Mesodermal cell (in vitro differentiated cells): Measurements from ENCODE around the gene SF1.
A peak's percentile ranks its signal among the peaks of the same experiment; 100 is the strongest.

ENCODE experiments used
- H3K27ac ChIP-seq: 2 replicates; pipeline ENCODE4 v1.7.0; 2013; ENCODE audit warnings: mild to moderate bottlenecking, low read depth, low read length, moderate library complexity; ENCODE audit not compliant: severe bottlenecking
- H3K36me3 ChIP-seq: 2 replicates; pipeline ENCODE4 v1.7.1; 2013; ENCODE audit warnings: mild to moderate bottlenecking, low read length, moderate library complexity; ENCODE audit not compliant: control insufficient read depth, insufficient read depth
- H3K4me1 ChIP-seq: one replicate; pipeline ENCODE4 v1.7.1; 2013; ENCODE audit warnings: mild to moderate bottlenecking, low read length; ENCODE audit not compliant: insufficient read depth, control insufficient read depth, poor library complexity, severe bottlenecking
- H3K4me3 ChIP-seq: 2 replicates; pipeline ENCODE4 v1.7.0; 2013; ENCODE audit warnings: low read length, control low read depth, mild to moderate bottlenecking; ENCODE audit not compliant: insufficient read depth, poor library complexity, severe bottlenecking; ENCODE audit errors: extremely low read depth
- H3K9me3 ChIP-seq: 2 replicates; pipeline ENCODE4 v1.7.1; 2013; ENCODE audit warnings: mild to moderate bottlenecking, low read length, moderate library complexity; ENCODE audit not compliant: control insufficient read depth
- WGBS, 2 experiments: methylation state at CpG; one replicate each; pipeline ENCODE4 v1.1.5; 2013; ENCODE audit warnings: missing lambda C conversion rate in 2 of 2; ENCODE audit not compliant: insufficient coverage in 2 of 2; 5-methylcytosine and 5-hydroxymethylcytosine counted together

SF1 gene

GRCh38 chr11:64765291-64765850, 13.0 kb downstream of the SF1 start:
- no peaks in the 10 kb centered on the region for H3K9me3 ChIP-seq
- no peak overlapping the region for H3K4me3 ChIP-seq
- H3K27ac ChIP-seq: no peak overlapping the region
- peaks cover 44% of the 10 kb centered on the region for H3K4me1 ChIP-seq
- H3K36me3 ChIP-seq: peaks cover 82% of the 10 kb centered on the region
- WGBS, 2 experiments: 95 to 97% methylated on average over 15 to 23 of the region's 30 CpGs

- no peak overlapping the region for H3K4me3 ChIP-seq
- H3K27ac ChIP-seq: peak overlapping the region; percentile 72
These were observed 13.6 kb downstream of the SF1 start for GRCh38 chr11:64764753-64765152.

GRCh38 chr11:64764040-64764611, 14.2 kb downstream of the SF1 start:
- Histone ChIP-seq H3K4me1 (peaks cover 56% of the 10 kb centered on the region), H3K27ac (peak overlapping the region; percentile 72), H3K9me3 (no peaks in the 10 kb centered on the region), H3K4me3 (no peak overlapping the region), H3K36me3 (peaks cover 70% of the 10 kb centered on the region)
- WGBS, 2 experiments: 91% methylated on average over 5 to 6 of the region's 11 CpGs

More at GRCh38 chr11:64764753-64765152, 13.6 kb downstream of the SF1 start:
- H3K9me3 ChIP-seq: no peaks in the 10 kb centered on the region
- peaks cover 76% of the 10 kb centered on the region for H3K36me3 ChIP-seq
- WGBS, 2 experiments: 95% methylated on average over 4 to 7 of the region's 8 CpGs
- peaks cover 49% of the 10 kb centered on the region for H3K4me1 ChIP-seq

- WGBS, 2 experiments: 80 to 82% methylated on average over 5 to 6 of the region's 6 CpGs
- H3K36me3 ChIP-seq: peaks cover 65% of the 10 kb centered on the region
- peak overlapping the region; percentile 72 for H3K27ac ChIP-seq
- no peaks in the 10 kb centered on the region for H3K9me3 ChIP-seq
- H3K4me3 ChIP-seq: no peak overlapping the region
- H3K4me1 ChIP-seq: peaks cover 58% of the 10 kb centered on the region
These were observed 14.8 kb downstream of the SF1 start for GRCh38 chr11:64763526-64764039.

- WGBS, 2 experiments: 60 to 64% methylated on average over 5 to 7 of the region's 13 CpGs
- Histone ChIP-seq H3K36me3 (peaks cover 58% of the 10 kb centered on the region), H3K4me1 (peaks cover 58% of the 10 kb centered on the region), H3K9me3 (no peaks in the 10 kb centered on the region), H3K4me3 (no peak overlapping the region), H3K27ac (peak overlapping the region; percentile 72)
These were observed 15.4 kb downstream of the SF1 start for GRCh38 chr11:64762674-64763525.

GRCh38 chr11:64762277-64762673, 16.1 kb downstream of the SF1 start:
- Histone ChIP-seq H3K36me3 (peaks cover 51% of the 10 kb centered on the region), H3K4me3 (no peak overlapping the region), H3K4me1 (peaks cover 54% of the 10 kb centered on the region), H3K9me3 (no peaks in the 10 kb centered on the region), H3K27ac (peak overlapping the region; percentile 29)
- WGBS, 2 experiments: 87 to 90% methylated on average over 5 of the region's 5 CpGs

- WGBS, 2 experiments: 82 to 86% methylated on average over 4 to 7 of the region's 7 CpGs
- Histone ChIP-seq H3K4me3 (no peak overlapping the region), H3K36me3 (peaks cover 41% of the 10 kb centered on the region), H3K4me1 (peaks cover 48% of the 10 kb centered on the region), H3K27ac (no peak overlapping the region), H3K9me3 (no peaks in the 10 kb centered on the region)
These were observed 17.5 kb downstream of the SF1 start for GRCh38 chr11:64760759-64761420.

- Histone ChIP-seq H3K27ac (peak within 1 kb of the TSS; percentile 57), H3K9me3 (no peaks in the 10 kb centered on the region), H3K4me1 (peaks cover 42% of the 10 kb centered on the region), H3K4me3 (no peak within 1 kb of the TSS), H3K36me3 (peaks cover 32% of the 10 kb centered on the region)
- 38 to 47% methylated on average over 12 to 17 of the region's 24 CpGs for WGBS, 2 experiments
These were observed 18.3 kb downstream of the SF1 start, which contains the start of gene PYGM for GRCh38 chr11:64759722-64760719. Gene PYGM, minus strand, starts transcription at chr11:64759974. Its CDS starts 76 bp downstream, at chr11:64759898.

GRCh38 chr11:64759131-64759721, 19.1 kb downstream of the SF1 start:
- peaks cover 24% of the 10 kb centered on the region for H3K36me3 ChIP-seq
- H3K4me3 ChIP-seq: no peak overlapping the region
- H3K9me3 ChIP-seq: no peaks in the 10 kb centered on the region
- peak overlapping the region; percentile 57 for H3K27ac ChIP-seq
- WGBS, 2 experiments: 80 to 86% methylated on average over 12 to 21 of the region's 21 CpGs
- H3K4me1 ChIP-seq: peaks cover 34% of the 10 kb centered on the region
